GM19324 (cell line): Measurements from ENCODE around the gene POLR3GL.

Experiments
- ATAC-seq: cut with Tn5 transposase; IDR thresholded peaks from one replicate; pipeline ENCODE4 v1.9.1; 2021; ENCODE audit warnings: mild to moderate bottlenecking, moderate library complexity; ENCODE audit not compliant: unreplicated experiment, low FRiP score

The POLR3GL gene

DNA sequence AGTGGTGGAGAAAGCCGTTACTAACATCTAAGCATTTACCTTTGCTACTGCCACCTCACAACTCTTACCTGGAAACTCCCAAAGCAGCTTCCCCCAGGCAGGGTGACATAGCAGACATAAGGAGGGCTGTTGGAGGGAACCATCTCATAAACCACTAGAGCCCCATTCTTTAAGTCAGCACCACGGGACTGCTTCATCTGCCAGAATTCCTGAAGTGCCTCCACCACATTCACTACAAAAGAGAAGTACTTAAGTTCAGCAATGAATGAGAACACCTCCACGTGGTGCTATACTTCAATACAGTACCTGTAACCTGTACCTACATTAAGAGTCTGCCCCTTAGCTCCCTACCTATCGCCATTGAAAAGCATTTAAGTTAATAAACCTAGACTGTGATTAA, 16.9 kb upstream of the POLR3GL start:
- ATAC-seq, result no peak

DNA sequence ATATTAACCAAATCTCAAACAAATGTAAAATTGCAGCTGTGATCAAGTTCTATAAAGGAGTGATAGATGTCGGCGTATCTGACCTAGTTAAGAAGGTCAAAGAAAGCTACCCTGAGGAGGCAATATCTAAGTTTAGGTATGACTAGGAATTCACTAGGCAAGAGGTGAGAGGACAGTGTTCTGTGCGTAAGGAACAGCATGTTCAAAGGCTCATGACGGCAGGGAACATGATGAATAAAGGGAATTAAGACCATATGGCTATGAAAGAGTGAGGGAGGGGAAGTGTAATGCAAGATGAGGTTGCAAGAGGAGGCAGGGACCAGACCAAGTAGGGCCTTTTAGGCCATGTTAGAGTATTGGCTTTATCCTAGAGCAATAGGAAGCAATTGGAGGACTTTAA, 15.3 kb upstream of the POLR3GL start:
- ATAC-seq, result no peak

DNA sequence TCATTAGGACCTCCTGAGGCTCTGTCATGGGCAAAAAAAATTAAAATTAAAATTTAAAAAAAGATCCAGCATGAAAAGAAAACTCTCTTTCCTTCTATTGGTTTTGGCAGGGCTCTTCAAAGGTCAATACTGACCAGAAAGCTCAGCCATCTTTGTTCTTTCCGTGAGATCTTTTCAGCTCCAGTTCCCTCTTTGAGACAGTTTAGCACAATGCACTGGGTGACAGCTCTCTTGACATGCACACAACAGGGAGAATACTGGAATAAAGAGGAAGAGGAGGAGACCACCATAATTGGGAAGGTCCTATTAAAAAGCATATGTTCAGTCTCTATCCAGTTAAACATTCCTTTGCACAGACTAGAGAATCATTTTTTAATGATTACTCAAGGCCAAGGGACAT, 13.0 kb upstream of the POLR3GL start:
- no peak for ATAC-seq

DNA sequence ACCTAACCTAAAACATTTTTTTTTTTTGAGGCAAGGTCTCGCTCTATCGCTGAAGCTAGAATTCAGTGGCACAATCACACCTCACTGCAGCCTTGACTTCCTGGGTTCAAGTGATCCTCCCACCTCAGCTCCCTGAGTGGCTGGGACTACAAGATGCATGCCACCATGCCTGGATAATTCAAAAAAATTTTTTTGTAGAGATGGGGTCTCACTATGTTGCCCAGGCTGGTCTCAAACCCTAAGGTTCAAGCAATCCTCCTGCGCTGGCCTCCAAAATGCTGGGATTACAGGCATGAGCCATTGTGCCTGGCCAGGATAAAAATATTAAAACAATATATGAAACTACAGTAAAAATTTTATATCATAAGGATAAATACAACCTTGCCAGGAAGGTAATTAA, 11.6 kb upstream of the POLR3GL start:
- ATAC-seq, result no peak

DNA sequence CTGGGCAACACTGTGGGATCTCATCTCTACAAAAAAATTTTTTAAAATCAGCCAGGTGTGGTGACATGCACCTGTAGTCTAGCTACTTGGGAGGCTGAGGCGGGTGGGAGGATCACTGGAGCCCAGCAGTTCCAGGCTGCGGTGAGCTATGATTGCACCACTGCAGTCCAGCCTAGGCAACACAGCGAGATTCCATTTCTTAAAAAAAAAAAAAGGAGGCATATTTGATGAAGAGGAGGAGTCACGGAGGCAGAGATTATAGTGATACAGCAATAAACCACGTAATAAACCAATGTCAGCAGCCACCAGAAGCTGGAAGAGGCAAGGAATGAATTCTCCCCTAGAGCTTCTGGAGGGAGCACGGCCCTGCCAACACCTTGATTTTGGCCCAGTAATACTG, 10.6 kb upstream of the POLR3GL start:
- ATAC-seq, result no peak

DNA sequence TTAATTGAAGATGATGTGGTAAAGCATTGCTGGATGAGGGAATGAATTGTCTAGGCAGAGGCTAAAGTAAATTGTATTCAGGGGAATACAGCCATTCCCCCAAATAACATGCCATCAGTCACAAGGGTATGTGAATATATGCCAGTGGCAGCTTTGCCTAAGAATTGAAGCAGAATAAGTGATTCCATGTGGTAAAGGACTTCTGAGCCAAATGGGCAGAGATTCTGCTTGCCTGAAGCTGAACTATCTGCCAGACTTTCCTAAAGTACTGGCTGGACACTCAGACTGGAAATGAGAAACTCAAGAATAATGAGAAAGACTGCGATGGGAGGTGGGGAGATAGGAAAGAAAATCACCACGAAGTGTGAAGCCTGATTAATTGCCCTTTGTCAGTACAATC, 9.1 kb upstream of the POLR3GL start:
- no peak for ATAC-seq

DNA sequence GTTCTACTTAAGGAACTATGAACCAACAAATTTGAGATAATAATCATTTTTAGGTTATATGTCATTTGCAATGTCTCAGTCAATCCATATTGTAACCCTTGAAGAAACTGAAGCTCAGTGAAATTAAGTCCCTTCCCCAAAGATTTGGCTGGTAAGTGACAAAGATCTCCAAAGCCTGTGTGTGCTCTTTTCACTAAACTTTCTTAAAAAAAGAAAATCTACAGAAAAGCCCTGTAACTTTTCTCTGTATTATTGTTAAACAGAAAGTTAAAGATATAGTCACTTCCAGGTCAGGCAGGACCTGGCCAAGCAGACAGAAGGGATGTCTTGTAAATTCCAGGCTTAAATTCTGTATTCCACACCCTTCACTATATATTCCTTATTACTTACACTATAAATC, 8.1 kb upstream of the POLR3GL start:
- no peak for ATAC-seq

DNA sequence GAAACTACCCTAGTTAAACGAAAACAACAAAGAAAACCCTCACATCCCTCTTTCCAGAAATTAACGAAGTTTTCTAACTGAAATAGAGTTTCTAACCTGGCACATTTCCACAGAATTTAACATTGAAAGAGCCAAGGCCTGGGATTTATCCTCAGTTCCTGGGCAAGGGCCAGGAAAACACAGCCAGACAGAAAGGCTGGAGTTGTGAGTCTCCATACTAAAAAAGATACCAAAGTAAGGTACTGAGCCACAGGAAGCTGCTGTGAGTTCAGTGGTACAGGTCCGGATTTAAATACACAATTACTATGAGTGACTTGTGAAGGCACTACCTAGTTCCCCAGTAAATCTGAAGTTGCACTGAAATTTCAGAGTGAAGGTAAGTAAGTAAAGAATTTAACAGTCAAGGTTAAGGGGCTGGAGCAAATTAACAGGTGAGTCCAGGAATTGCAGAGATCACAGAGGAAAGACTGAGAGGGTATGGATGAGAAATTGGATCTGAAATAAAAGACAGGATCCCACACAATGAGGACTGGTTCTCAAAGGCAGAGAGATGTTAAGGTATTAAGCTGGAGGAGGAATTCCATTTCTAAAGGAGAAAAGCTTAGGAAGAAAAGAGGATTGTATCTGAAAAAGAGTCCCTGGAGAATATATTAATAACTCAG, 7.6 kb upstream of the POLR3GL start:
- ATAC-seq, result no peak

DNA sequence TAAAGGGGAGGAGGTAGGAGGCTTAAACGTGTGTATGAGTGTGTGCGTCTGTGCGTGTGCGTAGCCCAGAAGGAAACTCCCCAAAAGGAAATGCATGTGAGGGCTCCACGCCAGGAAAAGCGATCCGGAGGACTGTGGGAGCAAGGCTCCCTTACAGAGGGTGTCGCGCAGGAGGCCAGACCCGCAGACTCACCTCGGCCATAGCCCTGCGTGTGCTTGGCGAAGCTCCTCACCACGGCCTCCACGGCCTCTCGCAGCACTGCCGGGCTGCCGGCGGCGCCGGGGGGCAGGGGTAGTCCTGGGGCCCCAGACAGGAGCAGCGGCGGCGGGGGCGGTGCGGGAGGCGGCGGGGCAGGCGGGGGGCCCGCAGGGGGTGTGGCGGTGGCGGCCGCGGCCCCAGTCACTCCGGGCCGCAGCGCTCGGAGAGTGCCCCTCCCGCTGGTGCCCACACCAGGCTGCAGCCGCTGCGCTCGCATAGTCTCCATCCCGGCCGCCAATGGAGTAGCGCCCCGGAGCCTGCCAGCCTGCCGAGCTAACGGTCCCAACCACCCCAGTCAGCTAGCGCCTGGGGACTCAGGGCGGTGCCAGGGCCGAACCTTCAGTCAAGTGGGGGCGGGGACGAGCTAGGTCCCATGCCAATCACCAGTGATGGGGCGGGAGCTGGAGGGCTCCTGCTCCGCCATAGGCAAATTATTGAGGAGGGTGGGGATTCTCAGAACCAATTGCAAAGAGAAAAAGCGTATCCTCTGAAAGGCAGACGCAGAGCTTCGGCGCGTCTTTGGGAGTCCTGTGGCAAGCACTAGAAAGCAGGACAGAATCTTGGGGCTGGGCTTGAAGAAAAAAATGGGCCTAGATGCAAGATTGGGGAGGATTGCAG, 6.8 kb upstream of the POLR3GL start, which contains the start of gene LIX1L:
Gene LIX1L, minus strand, starts transcription at position 575 of the 877 bp plus-strand sequence. Its CDS starts 90 bp downstream, at position 485.
- ATAC-seq, result peak; percentile 91

DNA sequence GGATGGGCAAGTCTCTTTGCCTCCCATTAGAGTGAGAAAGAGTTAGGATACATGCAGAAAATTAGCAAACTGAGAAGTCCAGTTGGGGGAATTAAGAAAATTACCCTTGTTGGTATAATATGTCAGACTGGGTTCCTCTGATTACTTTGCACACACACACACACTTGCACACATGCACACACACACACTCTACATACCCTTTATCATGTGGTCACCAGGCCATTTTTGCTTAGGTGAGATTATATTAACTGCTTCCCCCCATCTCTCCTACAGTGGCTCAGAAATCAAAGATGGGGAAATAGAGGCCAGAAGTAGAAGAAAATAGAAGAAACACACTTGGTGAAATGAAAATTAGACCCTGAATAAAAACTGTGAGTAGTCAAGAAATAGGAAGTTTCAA, 5.8 kb upstream of the POLR3GL start:
- ATAC-seq, result no peak

DNA sequence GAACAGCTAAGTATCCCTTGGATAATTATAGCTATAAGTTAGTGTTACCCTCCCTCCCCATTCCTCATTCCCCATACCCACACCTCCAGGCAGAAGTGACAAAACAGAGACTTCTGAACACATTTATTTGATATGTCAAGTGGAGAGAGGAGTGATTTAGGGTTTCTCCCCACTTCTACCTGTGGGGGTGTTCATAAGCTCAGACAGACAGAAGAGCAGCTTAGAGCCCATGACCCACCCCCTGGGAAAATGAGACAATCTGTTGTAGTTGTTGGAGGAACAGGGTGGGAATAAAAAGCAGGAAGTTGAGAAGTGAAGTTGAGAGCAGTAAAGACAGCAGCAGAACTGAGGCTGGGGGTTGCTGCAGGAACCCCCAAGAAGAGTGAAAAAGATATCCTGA, 5.2 kb upstream of the POLR3GL start:
- ATAC-seq, result no peak

DNA sequence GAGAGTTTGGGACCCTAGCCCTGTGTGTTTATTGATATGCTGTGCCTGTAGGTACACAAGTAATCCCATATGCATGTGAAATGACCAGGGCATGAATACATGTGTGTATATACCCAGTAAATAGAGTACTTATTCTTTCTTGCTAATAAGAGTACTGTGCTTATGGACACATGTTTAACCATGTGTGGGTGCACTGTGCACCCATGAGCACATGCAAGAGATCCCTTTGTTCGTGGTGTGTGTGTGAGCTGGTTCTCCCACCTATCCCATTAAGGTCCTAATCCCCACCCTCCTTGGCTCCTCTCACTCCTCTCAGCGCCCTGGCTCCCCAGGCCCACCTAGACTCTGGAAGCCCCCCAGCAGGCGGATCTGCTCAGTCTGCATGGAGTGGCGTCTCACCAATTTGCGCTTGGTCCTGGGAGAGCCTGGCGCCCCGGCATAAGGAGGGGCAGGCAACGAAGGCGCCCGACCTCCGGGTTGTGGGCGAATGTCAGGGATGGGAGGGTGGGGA, 4.5 kb upstream of the POLR3GL start:
- no peak for ATAC-seq

DNA sequence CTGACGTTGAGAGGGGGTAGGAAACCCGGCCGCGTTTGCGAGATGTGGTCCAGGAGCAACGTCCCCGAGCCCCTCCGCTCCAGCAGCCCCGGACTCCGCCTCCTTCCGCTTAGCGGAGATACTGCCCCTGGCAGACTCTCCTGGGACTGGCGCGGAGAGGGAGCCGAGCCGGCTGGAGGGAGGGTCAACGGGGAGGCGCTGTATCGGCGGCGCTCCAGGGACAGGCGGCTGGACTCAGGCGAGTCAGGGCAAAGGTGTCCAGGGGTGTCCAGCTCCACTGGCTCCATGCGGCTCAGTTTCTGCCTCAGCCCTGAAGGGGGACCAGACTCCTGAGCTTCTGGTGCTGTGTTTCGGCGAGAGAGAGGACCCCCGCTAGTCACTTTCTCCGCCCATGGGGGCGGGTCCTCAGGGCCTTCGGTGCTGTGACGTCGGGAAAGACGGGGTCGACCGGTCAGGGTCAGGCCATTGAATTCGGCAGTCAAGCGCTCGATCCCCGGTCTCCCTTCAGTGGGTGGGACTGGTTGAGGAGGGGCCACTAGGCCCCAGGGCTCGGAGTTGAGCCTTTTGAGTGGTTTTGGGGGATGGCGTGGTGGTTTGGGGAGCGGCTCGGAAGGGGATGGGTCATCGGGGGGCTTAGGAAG, 3.9 kb upstream of the POLR3GL start:
- no peak for ATAC-seq

DNA sequence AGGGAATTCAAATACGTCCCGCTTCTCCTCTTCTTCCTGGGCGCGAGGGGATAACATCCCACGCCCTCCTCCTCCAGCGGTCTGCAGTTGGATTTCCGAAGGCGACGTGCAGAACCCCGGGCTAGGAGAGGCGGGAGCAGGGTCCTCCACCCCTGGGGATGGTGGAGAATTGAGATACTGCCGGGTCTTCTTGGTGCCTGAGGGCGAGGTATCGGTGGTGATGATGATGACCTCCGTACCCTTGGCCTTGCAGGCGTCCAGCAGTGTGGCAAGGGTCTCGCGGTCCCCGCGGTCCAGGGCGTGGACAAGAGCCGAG, 3.4 kb upstream of the POLR3GL start:
- ATAC-seq, result no peak

DNA sequence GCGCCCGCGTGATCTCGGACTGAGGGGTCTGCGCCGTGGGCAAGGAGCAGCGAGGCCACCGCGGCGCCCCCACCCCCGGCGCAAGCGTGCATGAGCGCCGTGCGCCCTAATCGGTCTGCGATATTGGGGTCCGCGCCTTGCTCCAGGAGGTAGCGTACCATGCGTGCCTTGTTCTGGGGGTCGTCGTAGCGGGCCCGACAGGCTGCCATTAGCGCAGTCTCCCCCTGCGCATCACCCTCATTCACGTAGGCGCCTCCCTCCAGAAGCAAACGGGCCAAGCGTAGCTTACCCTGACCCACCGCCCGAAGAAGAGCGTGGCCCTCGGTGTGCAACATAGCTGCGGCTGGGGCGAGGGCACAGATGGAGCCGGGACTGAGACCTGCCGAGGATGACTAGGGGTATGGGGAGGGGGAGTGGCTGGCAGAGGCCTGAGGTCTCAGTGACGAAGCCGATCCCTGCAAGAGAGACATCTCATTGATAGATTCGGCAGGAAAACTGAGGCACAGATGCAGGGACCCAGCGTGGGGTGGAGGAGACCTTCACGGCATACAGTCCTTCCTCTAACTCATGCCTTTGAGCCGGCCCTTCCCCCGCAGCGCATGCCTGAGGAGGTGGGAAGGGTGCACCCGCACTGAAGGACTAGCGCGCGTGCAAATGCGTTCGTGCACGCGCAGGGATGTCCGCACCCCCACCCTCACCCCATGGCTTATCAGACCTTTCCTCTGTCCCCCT, 2.9 kb upstream of the POLR3GL start:
- no peak for ATAC-seq

DNA sequence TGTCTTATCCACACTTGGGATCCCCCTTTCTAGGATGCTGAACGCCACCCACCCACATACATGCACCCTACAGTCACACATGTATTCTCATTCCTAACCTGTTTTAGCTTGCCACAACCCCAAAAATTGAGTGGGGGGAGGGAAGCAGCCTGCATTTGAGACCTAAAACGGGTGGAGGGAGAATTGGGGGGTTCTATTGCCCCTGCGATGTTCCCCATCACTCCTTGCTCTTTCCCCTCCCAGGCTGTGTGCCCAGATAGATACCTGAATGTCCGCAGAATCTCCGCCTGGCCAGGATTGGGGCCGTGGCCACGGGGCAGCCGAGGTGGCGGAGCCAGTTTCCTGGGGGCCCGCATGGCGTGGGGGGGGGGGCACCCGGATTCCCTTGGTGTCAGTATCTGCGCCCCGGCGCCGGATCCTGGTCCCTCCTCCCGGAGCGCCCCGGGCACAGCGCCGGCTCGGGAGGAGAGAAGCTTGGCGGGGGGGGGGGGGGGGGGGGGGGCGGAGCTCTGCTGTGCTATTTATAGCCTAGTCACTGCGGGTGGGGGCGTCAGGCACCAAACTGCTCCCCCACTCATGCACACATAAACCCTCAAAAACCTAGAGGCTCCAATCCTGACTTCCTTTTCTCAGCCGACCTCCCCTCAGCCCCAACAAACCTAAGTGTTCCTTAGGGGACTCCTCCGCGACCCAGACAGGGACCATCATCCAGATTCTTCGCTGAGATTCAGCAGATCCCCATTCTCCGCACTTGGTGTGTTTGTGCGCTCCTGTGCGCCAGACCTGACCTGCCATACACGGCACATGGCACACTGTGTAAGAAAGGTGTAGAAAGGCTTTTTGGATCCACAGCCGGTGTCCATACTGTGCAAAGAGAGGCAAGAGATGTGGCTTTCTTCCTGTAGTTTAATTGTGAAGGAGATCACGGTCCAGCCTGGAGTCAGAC, 2.1 kb upstream of the POLR3GL start:
- no peak for ATAC-seq

DNA sequence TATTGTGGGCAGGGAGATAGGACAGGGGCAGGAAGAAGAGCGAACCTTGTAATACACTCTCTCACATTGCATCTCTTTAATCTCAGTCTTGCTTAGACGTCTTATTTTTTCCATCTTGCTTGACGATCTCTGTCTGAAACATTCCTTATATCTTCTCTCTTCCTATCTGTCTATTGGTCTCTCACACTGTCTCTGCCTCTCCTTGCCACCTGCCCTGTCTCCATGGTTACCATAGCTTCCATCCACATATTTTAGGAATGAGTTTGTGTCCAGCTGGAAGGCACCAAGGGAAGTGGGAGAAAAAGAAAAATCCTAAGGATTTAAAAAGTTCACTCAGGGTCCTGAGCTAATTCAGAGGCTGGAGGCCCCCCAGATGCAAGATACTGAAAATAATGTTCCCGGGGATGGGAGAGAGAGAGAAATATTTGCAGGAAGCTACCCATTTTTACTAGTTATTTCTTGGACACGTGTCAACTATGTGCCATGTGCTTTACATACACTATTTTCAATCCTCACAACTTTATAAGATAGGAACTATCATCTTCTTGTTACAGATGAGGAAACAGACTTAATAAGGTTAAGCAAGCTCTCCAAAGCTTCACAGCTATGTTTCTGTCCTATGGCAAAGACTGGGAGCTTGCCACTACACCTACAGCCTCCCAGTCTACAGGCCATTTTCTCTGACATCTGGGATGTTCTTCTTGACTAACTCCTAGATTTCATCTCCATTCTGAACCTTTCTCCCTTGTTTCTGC, 1.0 kb upstream of the POLR3GL start:
- ATAC-seq, result no peak

DNA sequence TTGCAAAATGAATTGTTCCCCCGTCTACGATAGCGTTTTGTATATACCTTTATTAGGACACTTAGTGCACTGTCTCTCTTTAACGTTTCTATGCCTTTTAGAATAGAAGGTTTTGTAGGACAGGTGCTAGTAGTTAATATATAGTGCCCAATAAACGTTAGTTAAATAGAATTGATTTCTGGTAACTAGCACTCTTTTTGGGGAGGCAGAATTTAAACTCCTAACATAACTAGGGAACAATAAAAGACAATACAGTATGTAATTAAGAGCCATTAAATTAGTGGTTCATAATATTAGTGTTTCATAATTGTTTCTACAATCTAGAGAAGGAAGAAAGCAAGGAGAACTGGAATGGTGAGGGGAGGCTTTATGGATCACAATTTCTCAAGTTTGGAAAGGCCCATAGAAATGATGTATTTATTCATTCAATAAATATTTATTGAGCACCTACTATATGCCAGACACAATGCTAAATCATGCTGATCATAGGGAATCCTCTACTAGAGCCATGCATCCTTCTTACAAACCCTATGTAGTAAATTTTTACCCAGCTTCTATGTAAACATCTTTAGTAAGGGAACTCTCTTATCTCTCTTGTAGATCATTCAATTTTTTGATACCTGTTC, 742 bp downstream of the POLR3GL start:
- ATAC-seq, result no peak

DNA sequence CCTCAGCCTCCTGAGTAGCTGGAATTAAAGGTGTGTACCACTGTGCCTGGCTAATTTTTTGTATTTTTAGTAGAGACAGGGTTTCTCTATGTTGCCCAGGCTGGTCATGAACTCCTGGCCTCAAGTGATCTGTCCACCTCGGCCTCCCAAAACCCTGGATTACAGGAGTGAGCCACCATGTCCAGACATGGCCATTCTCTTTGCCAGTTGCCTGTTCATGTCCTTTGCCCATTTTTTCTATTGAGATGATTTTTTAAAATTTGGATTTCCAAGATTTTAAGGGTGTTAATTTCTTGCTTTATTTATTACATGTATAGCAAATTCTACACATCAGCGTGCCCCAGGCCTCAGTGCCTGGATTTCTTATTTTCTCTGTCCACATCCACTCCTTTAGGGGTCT, 2.8 kb downstream of the POLR3GL start:
- no peak for ATAC-seq
